Astrocyte (in vitro differentiated cells and primary cell): ENCODE results near the gene FOLR1.

Source experiments
- EZH2 ChIP-seq: IDR thresholded peaks from 2 replicates; pipeline ENCODE4 v1.6.1; 2012; ENCODE audit warnings: mild to moderate bottlenecking, low read length, inconsistent platforms; ENCODE audit not compliant: insufficient read depth
- TF ChIP-seq, protein P1 (sequence below): IDR thresholded peaks from 2 replicates; pipeline ENCODE4 v1.5.1; 2011; ENCODE audit warnings: low read depth, mild to moderate bottlenecking, inconsistent platforms, low read length, moderate library complexity; ENCODE audit not compliant: insufficient read depth

DNA sequence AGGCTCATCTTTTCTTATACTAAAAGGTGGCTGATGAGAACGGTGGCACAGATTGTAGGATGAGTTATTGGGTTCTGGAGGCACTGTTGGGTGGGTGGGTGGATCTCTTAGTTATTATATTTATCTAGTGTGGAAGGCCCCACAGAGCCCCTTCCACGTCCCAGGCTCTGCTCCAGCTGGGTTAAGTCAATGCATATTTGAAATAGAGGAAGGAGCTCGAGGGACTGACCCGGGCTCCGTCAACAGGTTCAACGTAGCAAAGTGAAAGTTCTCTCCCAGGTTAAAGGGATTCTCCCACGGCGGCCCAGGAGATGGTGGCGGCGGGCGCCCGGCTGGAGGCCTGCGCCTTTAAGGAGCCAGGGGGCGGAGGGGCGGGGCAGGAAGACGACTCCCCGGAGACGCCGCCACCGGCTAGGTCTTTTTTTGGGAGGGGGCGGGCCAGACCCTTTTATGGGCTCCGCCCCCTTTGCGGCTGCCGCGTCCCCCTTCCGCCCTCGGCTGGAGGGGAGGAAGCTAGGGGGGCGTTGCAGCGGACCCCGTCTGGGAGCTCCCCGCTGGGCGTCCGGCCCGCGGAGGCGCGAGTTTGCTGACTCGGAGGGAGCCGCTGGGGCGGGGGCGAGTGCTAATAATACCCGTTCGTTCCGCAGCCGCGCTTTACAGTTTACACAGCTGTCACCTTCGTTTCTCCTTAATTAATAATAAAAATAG is 31.1 kb downstream of the FOLR1 start:
- TF ChIP-seq, protein P1, sequence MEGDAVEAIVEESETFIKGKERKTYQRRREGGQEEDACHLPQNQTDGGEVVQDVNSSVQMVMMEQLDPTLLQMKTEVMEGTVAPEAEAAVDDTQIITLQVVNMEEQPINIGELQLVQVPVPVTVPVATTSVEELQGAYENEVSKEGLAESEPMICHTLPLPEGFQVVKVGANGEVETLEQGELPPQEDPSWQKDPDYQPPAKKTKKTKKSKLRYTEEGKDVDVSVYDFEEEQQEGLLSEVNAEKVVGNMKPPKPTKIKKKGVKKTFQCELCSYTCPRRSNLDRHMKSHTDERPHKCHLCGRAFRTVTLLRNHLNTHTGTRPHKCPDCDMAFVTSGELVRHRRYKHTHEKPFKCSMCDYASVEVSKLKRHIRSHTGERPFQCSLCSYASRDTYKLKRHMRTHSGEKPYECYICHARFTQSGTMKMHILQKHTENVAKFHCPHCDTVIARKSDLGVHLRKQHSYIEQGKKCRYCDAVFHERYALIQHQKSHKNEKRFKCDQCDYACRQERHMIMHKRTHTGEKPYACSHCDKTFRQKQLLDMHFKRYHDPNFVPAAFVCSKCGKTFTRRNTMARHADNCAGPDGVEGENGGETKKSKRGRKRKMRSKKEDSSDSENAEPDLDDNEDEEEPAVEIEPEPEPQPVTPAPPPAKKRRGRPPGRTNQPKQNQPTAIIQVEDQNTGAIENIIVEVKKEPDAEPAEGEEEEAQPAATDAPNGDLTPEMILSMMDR: no peak
- no peak for TF ChIP-seq EZH2
